Upper lobe of left lung (tissue), 4 donors: ENCODE data around the gene MEMO1.
"Not testable (repeated sequence)": the region's sequence is repeated elsewhere in the genome, so short reads cannot be mapped to it uniquely, and the experiment has no call there.

Experiments
- CTCF ChIP-seq, 6 experiments: fragments of 450-650 bp in 4 of 6; fragments of 200-600 bp in 2 of 6; sonication (generic) in 2 of 6; IDR thresholded peaks; one replicate each; pipeline ENCODE4 v1.5.1; 2016 to 2019; ENCODE audit warnings: antibody characterized with exemption in 6 of 6
- EP300 ChIP-seq, 4 donors: sonication (generic); formaldehyde crosslinking; IDR thresholded peaks; one replicate each; pipeline ENCODE4 v1.5.1; 2017; ENCODE audit warnings: antibody characterized with exemption in 4 of 4, control low read depth in 2 of 4
- POLR2A ChIP-seq, 4 donors: fragments of 450-650 bp; IDR thresholded peaks; one replicate each; pipeline ENCODE4 v1.5.1; 2016 to 2017; ENCODE audit warnings: antibody characterized with exemption in 4 of 4, mild to moderate bottlenecking in 2 of 4

GRCh38 chr2:31842150-31842549, 168.7 kb downstream of the MEMO1 start:
- not testable (repeated sequence) for TF ChIP-seq CTCF, POLR2A, EP300 (IDR thresholded peaks at IDR 0.05)
